Measurements from ENCODE around the gene UQCRFS1.

The UQCRFS1 gene

DNA sequence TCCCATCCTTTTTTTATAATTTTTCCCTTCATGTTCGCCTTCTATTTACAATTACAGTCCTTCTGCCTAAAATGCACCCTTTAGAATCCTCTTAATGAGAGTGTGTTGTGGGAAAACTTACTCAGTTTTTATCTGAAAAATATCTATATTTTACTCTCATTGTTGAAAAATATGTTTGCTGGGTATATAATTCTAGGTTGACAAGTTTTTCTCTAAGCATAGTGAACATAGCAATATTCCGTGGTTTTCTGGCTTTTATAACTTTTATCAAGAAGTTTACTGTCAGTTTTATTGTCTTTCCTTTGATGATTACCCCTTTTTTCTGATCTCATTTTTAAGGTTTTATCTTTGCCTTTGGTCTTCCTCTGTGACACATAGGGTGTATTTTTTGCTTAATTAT, 57.3 kb downstream of the UQCRFS1 start:
- no peak overlapping the region for H3K4me3 ChIP-seq (replicated peaks; ENCODE audit: insufficient read depth, low read length)
- no peak for DNase-seq (ENCODE audit: low read depth in 1 of 2, low spot score in 1 of 2)
- no peak for TF ChIP-seq GABPA (IDR thresholded peaks at IDR 0.05; ENCODE audit: low read depth)
- no peak for TF ChIP-seq POLR2AphosphoS5 (IDR thresholded peaks at IDR 0.05; ENCODE audit: low read depth)
- TF ChIP-seq, protein P1, sequence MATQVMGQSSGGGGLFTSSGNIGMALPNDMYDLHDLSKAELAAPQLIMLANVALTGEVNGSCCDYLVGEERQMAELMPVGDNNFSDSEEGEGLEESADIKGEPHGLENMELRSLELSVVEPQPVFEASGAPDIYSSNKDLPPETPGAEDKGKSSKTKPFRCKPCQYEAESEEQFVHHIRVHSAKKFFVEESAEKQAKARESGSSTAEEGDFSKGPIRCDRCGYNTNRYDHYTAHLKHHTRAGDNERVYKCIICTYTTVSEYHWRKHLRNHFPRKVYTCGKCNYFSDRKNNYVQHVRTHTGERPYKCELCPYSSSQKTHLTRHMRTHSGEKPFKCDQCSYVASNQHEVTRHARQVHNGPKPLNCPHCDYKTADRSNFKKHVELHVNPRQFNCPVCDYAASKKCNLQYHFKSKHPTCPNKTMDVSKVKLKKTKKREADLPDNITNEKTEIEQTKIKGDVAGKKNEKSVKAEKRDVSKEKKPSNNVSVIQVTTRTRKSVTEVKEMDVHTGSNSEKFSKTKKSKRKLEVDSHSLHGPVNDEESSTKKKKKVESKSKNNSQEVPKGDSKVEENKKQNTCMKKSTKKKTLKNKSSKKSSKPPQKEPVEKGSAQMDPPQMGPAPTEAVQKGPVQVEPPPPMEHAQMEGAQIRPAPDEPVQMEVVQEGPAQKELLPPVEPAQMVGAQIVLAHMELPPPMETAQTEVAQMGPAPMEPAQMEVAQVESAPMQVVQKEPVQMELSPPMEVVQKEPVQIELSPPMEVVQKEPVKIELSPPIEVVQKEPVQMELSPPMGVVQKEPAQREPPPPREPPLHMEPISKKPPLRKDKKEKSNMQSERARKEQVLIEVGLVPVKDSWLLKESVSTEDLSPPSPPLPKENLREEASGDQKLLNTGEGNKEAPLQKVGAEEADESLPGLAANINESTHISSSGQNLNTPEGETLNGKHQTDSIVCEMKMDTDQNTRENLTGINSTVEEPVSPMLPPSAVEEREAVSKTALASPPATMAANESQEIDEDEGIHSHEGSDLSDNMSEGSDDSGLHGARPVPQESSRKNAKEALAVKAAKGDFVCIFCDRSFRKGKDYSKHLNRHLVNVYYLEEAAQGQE (IDR thresholded peaks at IDR 0.05; ENCODE audit: insufficient replicate concordance, low read depth): no peak
- TF ChIP-seq, protein P2, sequence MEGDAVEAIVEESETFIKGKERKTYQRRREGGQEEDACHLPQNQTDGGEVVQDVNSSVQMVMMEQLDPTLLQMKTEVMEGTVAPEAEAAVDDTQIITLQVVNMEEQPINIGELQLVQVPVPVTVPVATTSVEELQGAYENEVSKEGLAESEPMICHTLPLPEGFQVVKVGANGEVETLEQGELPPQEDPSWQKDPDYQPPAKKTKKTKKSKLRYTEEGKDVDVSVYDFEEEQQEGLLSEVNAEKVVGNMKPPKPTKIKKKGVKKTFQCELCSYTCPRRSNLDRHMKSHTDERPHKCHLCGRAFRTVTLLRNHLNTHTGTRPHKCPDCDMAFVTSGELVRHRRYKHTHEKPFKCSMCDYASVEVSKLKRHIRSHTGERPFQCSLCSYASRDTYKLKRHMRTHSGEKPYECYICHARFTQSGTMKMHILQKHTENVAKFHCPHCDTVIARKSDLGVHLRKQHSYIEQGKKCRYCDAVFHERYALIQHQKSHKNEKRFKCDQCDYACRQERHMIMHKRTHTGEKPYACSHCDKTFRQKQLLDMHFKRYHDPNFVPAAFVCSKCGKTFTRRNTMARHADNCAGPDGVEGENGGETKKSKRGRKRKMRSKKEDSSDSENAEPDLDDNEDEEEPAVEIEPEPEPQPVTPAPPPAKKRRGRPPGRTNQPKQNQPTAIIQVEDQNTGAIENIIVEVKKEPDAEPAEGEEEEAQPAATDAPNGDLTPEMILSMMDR (IDR thresholded peaks at IDR 0.05; ENCODE audit: insufficient read depth, low read length): no peak
- no peak for TF ChIP-seq SPI1 (IDR thresholded peaks at IDR 0.05; ENCODE audit: borderline replicate concordance, low read depth)
- H3K27me3 ChIP-seq (ENCODE audit: insufficient read depth, poor library complexity, severe bottlenecking): no peaks in the 10 kb centered on the region
- H3K27ac ChIP-seq (replicated peaks): no peak overlapping the region

Measured in HL-60 (cell line).